DOHH2 (cell line): Measurements from ENCODE around the gene DCP1B.

Source experiments
- H3F3A ChIP-seq: fragments of 200-600 bp; sonication (generic), shearing (Covaris generic); 2 replicates; pipeline ENCODE4 v1.6.0; 2016; ENCODE audit warnings: antibody characterized with exemption, mild to moderate bottlenecking; ENCODE audit not compliant: control insufficient read depth, insufficient read depth
- H3K27ac ChIP-seq: fragments of 200-600 bp; sonication (generic); 2 replicates; pipeline ENCODE4 v1.5.1; 2014; ENCODE audit warnings: low read depth, mild to moderate bottlenecking, low read length, moderate library complexity
- H3K27me3 ChIP-seq: fragments of 200-600 bp; sonication (generic); 2 replicates; pipeline ENCODE4 v1.6.1; 2014; ENCODE audit warnings: mild to moderate bottlenecking, low read length, mixed read lengths; ENCODE audit not compliant: control insufficient read depth
- H3K36me3 ChIP-seq: fragments of 200-600 bp; sonication (generic); 2 replicates; pipeline ENCODE4 v1.6.1; 2014; ENCODE audit warnings: mild to moderate bottlenecking, low read length, moderate library complexity, mixed read lengths; ENCODE audit not compliant: control insufficient read depth
- H3K4me1 ChIP-seq: fragments of 200-600 bp; sonication (generic); 2 replicates; pipeline ENCODE4 v1.6.1; 2014; ENCODE audit warnings: mild to moderate bottlenecking, low read length, mixed read lengths; ENCODE audit not compliant: control insufficient read depth
- H3K4me2 ChIP-seq: fragments of 200-600 bp; sonication (generic); 2 replicates; pipeline ENCODE4 v1.6.0; 2014; ENCODE audit warnings: mild to moderate bottlenecking, low read length, moderate library complexity
- H3K4me3 ChIP-seq: fragments of 200-600 bp; sonication (generic); 2 replicates; pipeline ENCODE4 v1.5.1; 2014; ENCODE audit warnings: mild to moderate bottlenecking, low read length, mixed read lengths
- H3K79me2 ChIP-seq: fragments of 200-600 bp; sonication (generic); 2 replicates; pipeline ENCODE4 v1.6.1; 2014; ENCODE audit warnings: mild to moderate bottlenecking, low read length, mixed read lengths; ENCODE audit not compliant: control insufficient read depth
- H3K9me2 ChIP-seq: fragments of 200-600 bp; sonication (generic); replicated peaks from 2 replicates; pipeline ENCODE4 v1.6.1; 2014; ENCODE audit warnings: mild to moderate bottlenecking, low read length, mixed read lengths; ENCODE audit not compliant: control insufficient read depth
- H3K9me3 ChIP-seq: fragments of 200-600 bp; sonication (generic); 2 replicates; pipeline ENCODE4 v1.6.1; 2014; ENCODE audit warnings: antibody characterized with exemption, low read length, mixed read lengths; ENCODE audit not compliant: control insufficient read depth, insufficient read depth
- H4K20me1 ChIP-seq: fragments of 200-600 bp; sonication (generic); 2 replicates; pipeline ENCODE4 v1.6.0; 2014; ENCODE audit warnings: low read depth, mild to moderate bottlenecking, antibody characterized with exemption, low read length, moderate library complexity; ENCODE audit not compliant: control insufficient read depth, insufficient read depth
- EZH2phosphoT487 ChIP-seq: fragments of 200-600 bp; sonication (generic); IDR thresholded peaks from 2 replicates; pipeline ENCODE4 v1.6.1; 2017; ENCODE audit warnings: borderline replicate concordance, mild to moderate bottlenecking, antibody characterized with exemption, low read length, moderate library complexity, mixed read lengths
- TF ChIP-seq, protein P1 (sequence below): fragments of 200-600 bp; sonication (generic); IDR thresholded peaks from one replicate; pipeline ENCODE4 v1.5.1; 2014; ENCODE audit warnings: antibody characterized with exemption, mild to moderate bottlenecking, low read depth, low read length; ENCODE audit not compliant: poor library complexity, severe bottlenecking

The DCP1B gene

DNA sequence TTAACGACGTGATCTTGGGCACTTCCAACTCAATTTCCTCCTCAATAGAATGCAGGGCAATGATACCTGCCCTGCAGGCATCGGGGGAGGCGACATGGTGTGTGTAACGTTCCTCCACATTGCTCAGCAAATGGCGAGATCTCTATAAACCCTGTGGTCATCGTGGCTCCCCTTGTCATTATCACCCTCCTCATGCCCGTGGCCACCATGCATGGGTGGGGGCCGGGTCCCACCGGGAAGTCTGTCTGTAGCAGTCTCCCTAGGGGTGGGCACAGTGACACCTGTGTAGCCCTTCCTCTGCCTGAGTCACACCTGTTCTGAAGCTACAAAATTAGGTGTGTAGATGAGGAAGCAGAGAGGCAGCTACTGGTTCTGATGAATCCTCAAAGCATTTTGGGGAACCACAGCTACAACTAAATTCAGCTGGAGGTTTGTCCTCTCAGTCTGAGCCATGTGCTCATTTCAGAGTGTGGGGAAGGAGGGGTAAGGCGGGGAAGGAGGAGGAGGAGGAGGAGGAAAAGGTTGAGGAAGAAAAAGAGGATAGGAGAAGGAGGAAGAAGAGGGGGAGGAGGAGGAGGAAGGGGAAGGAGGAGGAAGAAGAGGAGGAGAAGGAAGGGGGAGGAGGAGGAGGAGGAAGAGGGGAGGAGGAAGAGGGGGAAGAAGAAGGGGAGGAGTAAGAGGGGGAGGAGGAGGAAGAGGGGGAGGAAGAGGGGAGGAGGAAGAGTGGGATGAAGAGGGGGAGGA, 74.8 kb downstream of the DCP1B start:
- H3K27me3 ChIP-seq = no peaks in the 10 kb centered on the region

DNA sequence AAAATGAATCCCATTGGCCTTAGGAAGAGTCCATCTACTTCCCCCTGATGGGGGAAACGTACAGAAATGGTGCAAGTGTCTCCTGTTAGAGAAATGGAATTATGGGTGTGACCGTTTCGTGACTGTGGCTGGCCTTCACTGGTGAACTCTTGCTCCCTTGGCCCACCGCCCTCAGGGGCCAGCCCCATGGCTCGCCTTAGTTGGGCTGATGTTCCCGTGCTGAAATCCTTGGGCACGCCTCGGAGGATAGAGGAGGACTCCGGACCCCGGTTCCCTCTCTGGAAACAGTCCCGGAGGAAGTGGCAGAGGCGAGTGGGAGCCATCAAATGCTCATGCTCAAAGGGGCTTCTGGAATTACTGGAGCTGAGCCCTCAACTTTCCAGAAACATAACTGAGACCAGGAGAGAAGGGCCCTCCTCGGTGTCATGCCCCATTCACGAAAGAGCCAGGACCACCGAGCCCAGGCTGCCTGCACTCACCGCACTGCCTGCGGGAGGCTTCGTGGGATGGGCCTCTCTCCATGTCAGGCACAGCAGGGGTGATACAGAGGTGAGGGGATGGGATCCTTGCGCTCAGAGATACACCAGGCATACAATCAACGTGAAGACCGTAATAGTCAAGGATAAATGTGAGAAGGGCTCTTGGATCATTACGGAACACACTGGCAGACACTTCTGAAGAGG, 75.7 kb downstream of the DCP1B start:
- Histone ChIP-seq H3F3A (peaks cover 13% of the 10 kb centered on the region), H3K9me3 (no peaks in the 10 kb centered on the region), H3K4me1 (peaks cover 69% of the 10 kb centered on the region)

More for the DNA sequence above, 74.8 kb downstream of the DCP1B start:
- no peaks in the 10 kb centered on the region for H3K9me3 ChIP-seq
- no peaks in the 10 kb centered on the region for H3K79me2 ChIP-seq
- H3K27ac ChIP-seq = peak overlapping the region; percentile 81
- no peaks in the 10 kb centered on the region for H3K9me2 ChIP-seq
- TF ChIP-seq EZH2phosphoT487 = no peak
- TF ChIP-seq, protein P1, sequence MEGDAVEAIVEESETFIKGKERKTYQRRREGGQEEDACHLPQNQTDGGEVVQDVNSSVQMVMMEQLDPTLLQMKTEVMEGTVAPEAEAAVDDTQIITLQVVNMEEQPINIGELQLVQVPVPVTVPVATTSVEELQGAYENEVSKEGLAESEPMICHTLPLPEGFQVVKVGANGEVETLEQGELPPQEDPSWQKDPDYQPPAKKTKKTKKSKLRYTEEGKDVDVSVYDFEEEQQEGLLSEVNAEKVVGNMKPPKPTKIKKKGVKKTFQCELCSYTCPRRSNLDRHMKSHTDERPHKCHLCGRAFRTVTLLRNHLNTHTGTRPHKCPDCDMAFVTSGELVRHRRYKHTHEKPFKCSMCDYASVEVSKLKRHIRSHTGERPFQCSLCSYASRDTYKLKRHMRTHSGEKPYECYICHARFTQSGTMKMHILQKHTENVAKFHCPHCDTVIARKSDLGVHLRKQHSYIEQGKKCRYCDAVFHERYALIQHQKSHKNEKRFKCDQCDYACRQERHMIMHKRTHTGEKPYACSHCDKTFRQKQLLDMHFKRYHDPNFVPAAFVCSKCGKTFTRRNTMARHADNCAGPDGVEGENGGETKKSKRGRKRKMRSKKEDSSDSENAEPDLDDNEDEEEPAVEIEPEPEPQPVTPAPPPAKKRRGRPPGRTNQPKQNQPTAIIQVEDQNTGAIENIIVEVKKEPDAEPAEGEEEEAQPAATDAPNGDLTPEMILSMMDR = no peak
- no peak overlapping the region; the same call in 1 of the 2 replicates for H3K4me3 ChIP-seq
- H3K4me2 ChIP-seq = peak overlapping the region; percentile 87
- peaks cover 69% of the 10 kb centered on the region for H3K4me1 ChIP-seq
- H3K36me3 ChIP-seq = no peaks in the 10 kb centered on the region
- H3F3A ChIP-seq = peaks cover 11% of the 10 kb centered on the region
- no peaks in the 10 kb centered on the region for H4K20me1 ChIP-seq

DNA sequence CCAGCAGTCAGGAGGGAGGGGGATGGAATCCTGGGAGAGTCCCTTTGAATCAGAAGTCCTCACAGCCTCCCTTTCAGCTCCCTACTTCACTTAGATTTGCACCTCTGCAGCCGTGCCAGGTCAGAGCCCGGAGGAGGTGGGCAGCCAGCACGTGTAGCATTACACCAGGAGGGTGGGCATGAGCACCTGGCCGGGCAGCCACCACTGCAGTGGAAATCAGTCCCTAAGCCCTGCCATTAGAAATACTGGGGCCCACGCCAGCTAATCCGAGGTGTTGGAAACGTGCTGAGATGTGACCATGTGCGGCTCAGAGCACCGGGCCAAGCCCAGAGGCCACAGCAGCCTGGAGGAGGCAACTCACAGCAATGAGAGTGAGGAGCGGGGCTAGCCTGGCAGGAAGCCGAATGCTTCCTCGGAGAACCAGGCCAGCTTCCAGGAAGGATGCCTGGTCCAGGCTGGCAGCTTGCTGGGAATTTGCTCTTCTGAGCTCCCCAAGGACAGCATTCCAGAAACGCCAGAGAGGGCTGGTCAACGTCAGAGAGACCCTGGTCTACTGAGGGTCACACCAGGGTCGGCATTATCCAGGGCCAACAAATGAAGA, 76.4 kb downstream of the DCP1B start:
- Histone ChIP-seq H4K20me1 (no peaks in the 10 kb centered on the region), H3K9me2 (no peaks in the 10 kb centered on the region), H3K4me1 (peaks cover 66% of the 10 kb centered on the region), H3F3A (peaks cover 15% of the 10 kb centered on the region), H3K79me2 (no peaks in the 10 kb centered on the region), H3K9me3 (no peaks in the 10 kb centered on the region), H3K36me3 (no peaks in the 10 kb centered on the region), H3K4me2 (no peak overlapping the region), H3K27me3 (no peaks in the 10 kb centered on the region), H3K4me3 (no peak overlapping the region), H3K27ac (no peak overlapping the region)
- TF ChIP-seq, protein P1 = no peak
- no peak for TF ChIP-seq EZH2phosphoT487

More for the DNA sequence above, 75.7 kb downstream of the DCP1B start:
- no peak for TF ChIP-seq EZH2phosphoT487
- TF ChIP-seq, protein P1 = no peak
- Histone ChIP-seq H3K4me3 (no peak overlapping the region), H3K9me2 (no peaks in the 10 kb centered on the region), H3K36me3 (no peaks in the 10 kb centered on the region), H4K20me1 (no peaks in the 10 kb centered on the region), H3K4me2 (no peak overlapping the region), H3K27me3 (no peaks in the 10 kb centered on the region), H3K79me2 (no peaks in the 10 kb centered on the region), H3K27ac (peak overlapping the region; percentile 81; the same call in 1 of the 2 replicates)
